PC-9 (cell line): Measurements from ENCODE around the gene SLC6A9. TPM values are rescaled to one million over a fixed set of nuclear protein-coding genes. Genes with fewer than 3 reads are reported as not detected.

Source experiments
- BruUV-seq: library from RNA; stranded (reverse); fragments of 400-500 nt; replicated peaks from 2 replicates; lab custom pipeline; 2021; lab: Mats Ljungman, UMichigan
- CTCF ChIA-PET: fragments of 300-600 bp; sonication (Branson Sonifier 250); formaldehyde crosslinking; loops from one replicate; lab custom pipeline; 2022; ENCODE audit warnings: antibody characterized with exemption; lab: Charles Lee
- POLR2A ChIA-PET: fragments of 300-600 bp; sonication (Branson Sonifier 250); formaldehyde crosslinking; loops from one replicate; lab custom pipeline; 2022; ENCODE audit warnings: antibody characterized with exemption; ENCODE audit not compliant: unreplicated experiment; lab: Charles Lee
- DNase-seq, 2 experiments: peaks; one replicate each; pipeline versions ENCODE4 v3.0.0 to v3.0.0-alpha.2; 2015 to 2022; ENCODE audit warnings: mixed read lengths in 1 of 2
- H2AFZ ChIP-seq: fragments of 200-600 bp; sonication (generic); 2 replicates; pipeline ENCODE4 v1.8.1; 2017; ENCODE audit warnings: antibody characterized with exemption
- H3F3A ChIP-seq: fragments of 200-600 bp; sonication (generic); 2 replicates; pipeline ENCODE4 v1.8.1; 2017; ENCODE audit warnings: antibody characterized with exemption, mild to moderate bottlenecking, low read depth; ENCODE audit not compliant: insufficient read depth
- H3K27ac ChIP-seq: fragments of 200-600 bp; sonication (generic); 2 replicates; pipeline ENCODE4 v1.6.1; 2016; ENCODE audit warnings: mixed run types
- H3K27me3 ChIP-seq: fragments of 200-600 bp; sonication (generic); 2 replicates; pipeline ENCODE4 v1.6.1; 2016; ENCODE audit warnings: low read depth, mixed run types; ENCODE audit not compliant: insufficient read depth
- H3K36me3 ChIP-seq: fragments of 200-600 bp; sonication (generic); 2 replicates; pipeline ENCODE4 v1.6.1; 2016; ENCODE audit warnings: low read depth, mixed run types
- H3K4me1 ChIP-seq: fragments of 200-600 bp; sonication (generic); replicated peaks from 2 replicates; pipeline ENCODE4 v1.6.1; 2016; ENCODE audit warnings: mixed run types; ENCODE audit not compliant: insufficient read depth
- H3K4me2 ChIP-seq: fragments of 200-600 bp; sonication (generic); 2 replicates; pipeline ENCODE4 v1.6.1; 2017; ENCODE audit warnings: mixed run types
- H3K4me3 ChIP-seq: fragments of 200-600 bp; sonication (generic); 2 replicates; pipeline ENCODE4 v1.6.1; 2016; ENCODE audit warnings: mixed run types
- H3K79me2 ChIP-seq: fragments of 200-600 bp; sonication (generic); 2 replicates; pipeline ENCODE4 v1.6.1; 2017; ENCODE audit warnings: low read depth, mixed run types
- H3K9me2 ChIP-seq: fragments of 200-600 bp; sonication (generic); 2 replicates; pipeline ENCODE4 v1.8.1; 2017; ENCODE audit warnings: mild to moderate bottlenecking; ENCODE audit not compliant: insufficient read depth
- H3K9me3 ChIP-seq: fragments of 200-600 bp; sonication (generic); 2 replicates; pipeline ENCODE4 v1.8.1; 2016; ENCODE audit warnings: low read depth; ENCODE audit not compliant: insufficient read depth
- H4K20me1 ChIP-seq: fragments of 200-600 bp; sonication (generic); 2 replicates; pipeline ENCODE4 v1.8.1; 2017; ENCODE audit not compliant: insufficient read depth
- EZH2 ChIP-seq: fragments of 200-600 bp; sonication (generic); IDR thresholded peaks from 2 replicates; pipeline ENCODE4 v1.8.0; 2017; ENCODE audit warnings: antibody characterized with exemption, low read depth
- intact Hi-C: fragments of 100-400 bp; cut with micrococcal nuclease; formaldehyde crosslinking; loops from one replicate; pipeline ENCODE4 v1.10.0; 2022; ENCODE audit not compliant: unreplicated experiment
- total RNA-seq: library from RNA; stranded (reverse); gene quantifications from 2 replicates; pipeline ENCODE4 v1.2.3, GENCODE V29; 2021
- TF ChIP-seq, protein P1 (sequence below): fragments of 200-600 bp; sonication (generic); conservative IDR thresholded peaks from 2 replicates; pipeline ENCODE4 v1.6.1; 2017; ENCODE audit warnings: mixed run types, antibody characterized with exemption, mild to moderate bottlenecking, moderate library complexity

SLC6A9 gene
- total RNA-seq, 1 experiment from 2014 or later, result 70.1 TPM

DNA sequence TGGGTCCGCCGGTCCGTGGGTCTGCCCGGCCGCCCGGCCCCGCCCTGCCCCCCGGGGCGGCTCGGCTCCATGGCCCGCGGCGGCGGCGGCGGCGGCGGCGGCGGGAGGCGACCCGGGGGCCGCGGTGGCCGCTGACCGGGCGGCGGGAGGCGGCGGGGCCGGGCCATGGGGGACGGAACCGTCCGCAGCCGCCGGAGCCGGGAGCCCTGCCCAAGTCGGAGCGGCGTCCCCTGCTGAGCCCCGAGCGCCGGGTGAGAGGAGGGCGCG, 52.1 kb downstream of the SLC6A9 start:
- no peaks in the 10 kb centered on the region for H3K27me3 ChIP-seq
- H3K4me2 ChIP-seq, result peak overlapping the region; percentile 88
- no peak for TF ChIP-seq EZH2
- TF ChIP-seq, protein P1, sequence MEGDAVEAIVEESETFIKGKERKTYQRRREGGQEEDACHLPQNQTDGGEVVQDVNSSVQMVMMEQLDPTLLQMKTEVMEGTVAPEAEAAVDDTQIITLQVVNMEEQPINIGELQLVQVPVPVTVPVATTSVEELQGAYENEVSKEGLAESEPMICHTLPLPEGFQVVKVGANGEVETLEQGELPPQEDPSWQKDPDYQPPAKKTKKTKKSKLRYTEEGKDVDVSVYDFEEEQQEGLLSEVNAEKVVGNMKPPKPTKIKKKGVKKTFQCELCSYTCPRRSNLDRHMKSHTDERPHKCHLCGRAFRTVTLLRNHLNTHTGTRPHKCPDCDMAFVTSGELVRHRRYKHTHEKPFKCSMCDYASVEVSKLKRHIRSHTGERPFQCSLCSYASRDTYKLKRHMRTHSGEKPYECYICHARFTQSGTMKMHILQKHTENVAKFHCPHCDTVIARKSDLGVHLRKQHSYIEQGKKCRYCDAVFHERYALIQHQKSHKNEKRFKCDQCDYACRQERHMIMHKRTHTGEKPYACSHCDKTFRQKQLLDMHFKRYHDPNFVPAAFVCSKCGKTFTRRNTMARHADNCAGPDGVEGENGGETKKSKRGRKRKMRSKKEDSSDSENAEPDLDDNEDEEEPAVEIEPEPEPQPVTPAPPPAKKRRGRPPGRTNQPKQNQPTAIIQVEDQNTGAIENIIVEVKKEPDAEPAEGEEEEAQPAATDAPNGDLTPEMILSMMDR, result no peak
- peak overlapping the region; percentile 38; the same call in 1 of the 2 replicates for H3K27ac ChIP-seq
- H2AFZ ChIP-seq, result 0 out of 2 replicates have a peak overlapping the region, but pooled peaks have one; percentile 53
- CTCF ChIA-PET, result no interaction called here
- no peak for DNase-seq
- peaks cover 12% of the 10 kb centered on the region; the same call in 1 of the 2 replicates for H4K20me1 ChIP-seq
- peaks cover 16% of the 10 kb centered on the region for H3K36me3 ChIP-seq
- H3K9me3 ChIP-seq, result no peaks in the 10 kb centered on the region
- H3K79me2 ChIP-seq, result peaks cover 69% of the 10 kb centered on the region
- no TSS peak for BruUV-seq
- H3F3A ChIP-seq, result peaks cover 36% of the 10 kb centered on the region; the same call in 1 of the 2 replicates
- POLR2A ChIA-PET, result no interaction called here
- intact Hi-C loops, result loop anchor here (10.0 kb wide), 1 partner anchor 274 kb away; the partner anchor contains the start of gene ST3GAL3
- H3K4me3 ChIP-seq, result peak overlapping the region; percentile 81; the same call in 1 of the 2 replicates
- H3K9me2 ChIP-seq, result no peaks in the 10 kb centered on the region
- peaks cover 45% of the 10 kb centered on the region for H3K4me1 ChIP-seq

DNA sequence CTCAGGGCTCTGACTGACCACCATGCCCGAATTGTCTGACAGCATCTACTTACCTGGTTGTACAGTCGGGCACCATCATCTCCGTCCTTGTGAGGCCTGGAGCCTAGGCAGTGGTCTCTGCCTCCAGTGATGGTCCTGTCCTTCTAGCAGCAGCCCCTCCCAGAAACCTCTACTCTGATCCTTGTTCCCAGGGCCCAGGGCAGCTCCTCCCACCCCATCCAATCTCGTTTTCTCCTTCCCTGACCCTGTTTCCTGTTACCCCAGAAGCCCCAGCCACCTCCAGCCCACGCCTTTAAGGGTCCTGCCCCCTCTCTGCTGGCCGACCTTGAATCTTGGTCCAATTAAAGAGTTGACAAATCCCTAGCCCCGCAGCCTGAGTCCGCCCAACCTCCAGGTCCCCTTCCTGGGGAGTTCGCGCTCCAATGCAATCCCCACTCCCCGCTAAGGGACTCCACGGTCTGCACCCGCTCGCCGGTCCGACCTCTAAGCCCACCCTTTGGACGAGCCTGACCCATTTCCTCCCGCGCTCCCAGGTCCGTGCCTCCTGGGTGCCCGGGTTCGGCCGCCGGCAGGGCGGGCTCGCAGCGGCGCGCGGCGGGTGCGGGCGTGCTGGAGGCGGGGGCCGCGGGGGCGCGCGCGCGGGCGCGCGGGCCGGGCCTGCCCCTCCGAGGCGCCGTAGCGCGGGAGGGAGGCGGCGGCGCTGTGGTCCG, 52.6 kb downstream of the SLC6A9 start, which contains the start of gene B4GALT2:
B4GALT2 (plus strand) TSS at position 660 of the 710 bp plus-strand sequence. CDS start 1,951 bp downstream, outside the sequence.
- H3K27me3 ChIP-seq, result no peaks in the 10 kb centered on the region
- peak within 1 kb of the TSS; percentile 95 for H3K4me2 ChIP-seq
- H3K27ac ChIP-seq, result peak within 1 kb of the TSS; percentile 38; the same call in 1 of the 2 replicates
- peaks cover 41% of the 10 kb centered on the region; the same call in 1 of the 2 replicates for H3F3A ChIP-seq
- peak in 1 of 2 experiments; percentile 55 for DNase-seq
- H3K9me3 ChIP-seq, result no peaks in the 10 kb centered on the region
- H3K79me2 ChIP-seq, result peaks cover 69% of the 10 kb centered on the region
- ChIA-PET CTCF (no interaction called here), POLR2A (no interaction called here)
- H3K4me1 ChIP-seq, result peaks cover 49% of the 10 kb centered on the region
- peaks cover 16% of the 10 kb centered on the region for H3K36me3 ChIP-seq
- peaks cover 12% of the 10 kb centered on the region; the same call in 1 of the 2 replicates for H4K20me1 ChIP-seq
- H3K9me2 ChIP-seq, result no peaks in the 10 kb centered on the region
- peak within 1 kb of the TSS; percentile 91 for H2AFZ ChIP-seq
- intact Hi-C loops, result loop anchor here (10.0 kb wide), 1 partner anchor 274 kb away; the partner anchor contains the start of gene ST3GAL3
- no TSS peak for BruUV-seq
- peak within 1 kb of the TSS; percentile 90 for H3K4me3 ChIP-seq
- no peak for TF ChIP-seq EZH2
- TF ChIP-seq, protein P1, result no peak

DNA sequence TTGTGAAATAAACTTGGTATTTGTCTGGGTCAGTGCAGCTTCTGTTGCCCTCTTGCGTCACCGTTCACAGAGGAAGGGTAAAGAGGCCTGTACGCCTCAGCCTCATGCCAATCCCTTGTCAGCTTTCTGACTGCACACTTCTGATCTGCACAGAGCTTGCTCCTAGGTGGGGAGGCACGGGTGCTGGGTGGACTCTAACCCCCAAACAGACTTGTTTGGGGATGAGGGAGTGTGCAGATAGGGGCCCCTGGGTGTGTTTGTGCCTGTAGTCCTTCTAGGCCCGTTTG, 53.1 kb downstream of the SLC6A9 start:
- no peak for DNase-seq
- Histone ChIP-seq H3F3A (peaks cover 46% of the 10 kb centered on the region), H3K36me3 (peaks cover 18% of the 10 kb centered on the region), H3K27me3 (no peaks in the 10 kb centered on the region), H3K4me3 (peak overlapping the region; percentile 90), H3K9me3 (no peaks in the 10 kb centered on the region), H3K79me2 (peaks cover 69% of the 10 kb centered on the region), H3K4me1 (peaks cover 53% of the 10 kb centered on the region), H3K9me2 (no peaks in the 10 kb centered on the region), H2AFZ (no peak overlapping the region), H3K4me2 (peak overlapping the region; percentile 95), H4K20me1 (peaks cover 12% of the 10 kb centered on the region; the same call in 1 of the 2 replicates), H3K27ac (no peak overlapping the region)
- POLR2A ChIA-PET, result no interaction called here
- TF ChIP-seq, protein P1, result no peak
- TF ChIP-seq EZH2, result no peak
- CTCF ChIA-PET, result no interaction called here
- intact Hi-C loops, result loop anchor here (10.0 kb wide), 1 partner anchor 273 kb away; the partner anchor contains the start of gene ST3GAL3
- no TSS peak for BruUV-seq
